GM12801 (cell line): ENCODE measurements around the gene KCNJ18.

Source experiments
- CTCF ChIP-seq: IDR thresholded peaks from one replicate; pipeline ENCODE4 v1.5.1; 2011; ENCODE audit warnings: control low read depth; ENCODE audit not compliant: insufficient read length; ENCODE audit errors: extremely low read depth

Gene KCNJ18

DNA sequence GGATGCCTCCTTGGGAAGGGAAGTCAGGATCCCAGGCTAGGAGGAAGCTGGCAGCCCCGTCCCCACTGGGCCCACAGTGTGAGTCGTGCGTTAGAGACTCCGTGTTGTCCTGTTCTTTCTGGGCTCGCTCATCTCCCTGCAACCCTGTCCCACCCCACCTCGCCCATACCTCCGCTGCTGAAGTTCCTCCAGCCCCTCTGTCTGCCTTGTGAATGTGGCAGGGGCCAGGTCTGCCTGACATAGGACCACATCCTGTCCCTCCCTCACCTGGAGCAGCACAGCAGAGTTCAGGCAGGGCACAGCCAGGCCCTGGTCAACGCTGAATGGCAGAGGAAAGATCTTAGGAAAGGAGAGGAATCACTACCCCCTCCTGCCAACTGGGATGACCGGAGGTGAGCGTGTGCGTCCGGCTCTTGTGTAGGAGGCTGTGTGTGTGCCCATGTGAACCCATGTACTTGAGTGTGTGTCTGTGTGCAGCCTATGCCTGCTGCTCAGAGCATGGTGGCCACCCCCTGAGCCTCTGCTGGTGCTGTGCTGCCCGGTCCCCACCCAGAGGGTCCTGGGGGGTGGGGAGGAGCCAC lies 12.8 kb downstream of the KCNJ18 start:
- TF ChIP-seq CTCF: no peak

GRCh38 chr17:21711182-21711581 lies 18.9 kb downstream of the KCNJ18 start:
- no peak for TF ChIP-seq CTCF

DNA sequence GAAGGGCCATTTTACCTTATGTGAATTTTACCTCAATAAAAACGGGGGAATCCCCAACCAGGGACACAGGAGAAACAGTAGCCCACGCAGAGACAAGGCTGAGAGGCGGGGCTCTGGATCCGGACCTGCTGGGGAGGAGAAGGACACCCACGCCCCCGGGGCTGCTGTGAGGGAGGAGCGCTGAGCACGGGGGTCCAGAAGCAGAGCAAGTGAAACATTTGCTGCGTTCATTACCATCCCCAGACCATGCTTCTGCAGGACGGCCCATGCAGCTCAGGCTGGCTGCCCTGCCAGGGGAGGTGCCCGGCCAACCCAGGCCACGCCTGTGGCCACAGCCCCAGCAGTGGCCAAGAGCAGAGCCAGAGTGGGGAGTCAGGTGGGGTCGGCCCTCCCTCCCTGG lies 50.0 kb downstream of the KCNJ18 start:
- no peak for TF ChIP-seq CTCF
